GM23248 (cell line): ENCODE results near the gene ABCA2.

ENCODE experiments used
- EZH2 ChIP-seq: fragments of 200-600 bp; sonication (generic); IDR thresholded peaks from 2 replicates; pipeline ENCODE4 v1.6.1; 2018; ENCODE audit warnings: antibody characterized with exemption, mild to moderate bottlenecking; ENCODE audit not compliant: insufficient read depth, poor library complexity, severe bottlenecking
- EZH2phosphoT487 ChIP-seq: fragments of 200-600 bp; sonication (generic); IDR thresholded peaks from 2 replicates; pipeline ENCODE4 v1.6.1; 2018; ENCODE audit warnings: antibody characterized with exemption, moderate library complexity, mild to moderate bottlenecking, low read depth; ENCODE audit not compliant: insufficient read depth

DNA sequence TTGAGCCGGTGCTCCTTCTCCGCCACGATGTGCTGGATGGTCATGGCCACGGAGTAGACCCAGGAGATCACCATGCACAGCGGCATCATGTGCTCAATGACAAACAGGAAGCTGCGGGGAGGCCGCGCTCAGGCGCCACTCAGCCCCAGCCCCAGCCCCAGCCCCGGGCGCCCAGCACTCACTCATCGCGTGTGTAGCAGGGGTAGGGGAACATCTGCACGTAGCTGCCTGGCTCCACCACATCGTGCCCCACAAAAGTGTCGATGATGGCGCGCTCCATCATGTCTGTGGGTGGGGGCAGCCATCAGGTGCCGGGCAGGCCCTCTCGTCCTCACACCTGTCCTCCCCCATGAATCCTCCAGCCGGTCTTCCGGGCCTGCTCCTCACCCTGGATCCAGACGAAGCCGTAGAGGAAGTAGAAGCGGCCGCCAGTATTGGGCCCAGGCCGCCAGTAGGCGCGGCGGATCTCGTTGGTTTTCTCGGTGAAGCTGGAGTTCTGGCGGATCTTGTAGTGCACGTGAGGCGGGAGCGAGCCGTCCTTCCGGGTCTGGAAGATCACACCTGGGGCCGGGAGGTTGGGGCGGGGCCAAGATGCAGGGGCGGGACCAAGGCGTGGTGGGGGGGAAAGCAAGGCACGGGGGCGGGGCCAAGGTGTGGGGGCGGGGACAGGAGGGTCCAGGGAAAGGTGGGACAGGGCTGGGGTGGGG is 10.1 kb downstream of the ABCA2 start:
- TF ChIP-seq EZH2phosphoT487 (no peak), EZH2 (no peak)
